GM12873 (cell line): ENCODE measurements around the gene MED27.

ENCODE experiments used
- CTCF ChIP-seq: IDR thresholded peaks from 2 replicates; pipeline ENCODE4 v1.5.1; 2012; ENCODE audit warnings: low read depth, mild to moderate bottlenecking, moderate library complexity, low read length, control low read depth; ENCODE audit not compliant: insufficient read depth; ENCODE audit errors: missing control alignments

MED27 gene

GRCh38 chr9:131969469-131969989 is 110.1 kb downstream of the MED27 start:
- TF ChIP-seq CTCF = no peak

GRCh38 chr9:131968632-131969031 is 111.0 kb downstream of the MED27 start:
- TF ChIP-seq CTCF = no peak

- TF ChIP-seq CTCF = no peak
Measured at GRCh38 chr9:131965841-131966240, 113.8 kb downstream of the MED27 start.

- TF ChIP-seq CTCF = no peak
Measured at GRCh38 chr9:131965103-131965502, 114.6 kb downstream of the MED27 start.

- no peak for TF ChIP-seq CTCF
Measured at GRCh38 chr9:131963072-131964030, 116.3 kb downstream of the MED27 start.

GRCh38 chr9:131961496-131961880 is 118.2 kb downstream of the MED27 start:
- TF ChIP-seq CTCF = no peak

- no peak for TF ChIP-seq CTCF
Measured at GRCh38 chr9:131960851-131961495, 118.7 kb downstream of the MED27 start.
